DMS79 treated with DMSO at 0.1 percent for 48 hours (cell line): ENCODE results near the gene MEF2B.
A peak's percentile ranks its signal among the peaks of the same experiment; 100 is the strongest.
"Not testable (repeated sequence)": the region's sequence is repeated elsewhere in the genome, so short reads cannot be mapped to it uniquely, and the experiment has no call there.

Experiments used
- DNase-seq: peaks from one replicate; lab custom pipeline; 2025; lab: John Stamatoyannopoulos, UW

MEF2B gene

DNA sequence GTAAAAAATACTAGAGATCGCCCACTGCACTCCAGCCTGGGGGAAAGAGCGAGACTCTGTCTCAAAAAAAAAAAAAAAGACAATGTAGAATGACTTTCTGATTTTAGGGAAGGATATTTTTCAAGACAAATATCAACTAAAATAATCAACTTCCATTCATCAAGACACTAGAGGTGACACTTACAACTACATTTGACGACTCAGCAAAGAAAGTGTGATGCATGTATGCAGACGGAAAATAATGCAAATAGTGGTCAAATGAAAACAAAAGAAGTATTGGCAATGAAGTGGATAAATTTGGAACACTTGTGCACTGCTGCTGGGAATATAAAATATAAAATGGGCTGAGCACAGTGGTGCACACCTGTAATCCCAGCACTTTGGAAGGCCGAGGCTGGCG lies 44.0 kb downstream of the MEF2B start:
- no peak for DNase-seq

DNA sequence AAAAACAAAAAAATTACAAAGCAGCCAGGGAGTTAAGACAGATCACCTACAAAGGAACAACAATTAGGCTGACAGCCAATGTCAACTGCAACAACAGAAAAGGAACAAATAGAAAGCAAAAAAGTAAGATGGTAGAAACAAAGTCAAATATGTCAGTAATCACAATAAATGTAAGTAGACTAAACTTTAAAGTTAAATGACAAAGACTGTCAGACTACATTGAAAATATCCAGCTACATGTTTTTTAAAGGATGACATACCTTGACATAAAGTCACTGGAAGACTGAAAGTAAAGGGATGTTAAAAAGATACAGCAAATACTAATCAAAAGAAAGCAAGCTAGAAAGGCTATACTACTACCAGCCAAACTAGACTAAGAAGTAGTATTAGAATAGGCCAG lies 46.7 kb downstream of the MEF2B start:
- DNase-seq, result no peak

DNA sequence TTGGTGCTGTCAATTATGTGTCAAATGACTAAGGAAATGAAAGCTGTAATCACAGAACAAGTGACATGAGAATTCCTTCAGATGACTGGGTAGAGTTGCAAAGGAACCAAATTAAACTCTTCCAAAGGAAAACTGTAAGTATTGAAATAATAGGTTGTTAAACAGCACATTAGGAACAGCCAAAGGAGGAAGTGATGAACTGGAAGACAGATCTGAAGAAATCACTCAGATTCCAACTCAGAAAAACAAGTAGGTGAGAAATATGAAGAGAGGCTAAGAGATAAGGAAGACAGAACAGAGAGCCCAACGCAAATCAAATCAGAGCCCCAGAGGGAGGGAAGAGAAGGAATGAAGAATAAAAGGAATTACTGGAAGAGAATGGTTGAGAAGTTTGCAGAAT lies 47.2 kb downstream of the MEF2B start:
- no peak for DNase-seq

DNA sequence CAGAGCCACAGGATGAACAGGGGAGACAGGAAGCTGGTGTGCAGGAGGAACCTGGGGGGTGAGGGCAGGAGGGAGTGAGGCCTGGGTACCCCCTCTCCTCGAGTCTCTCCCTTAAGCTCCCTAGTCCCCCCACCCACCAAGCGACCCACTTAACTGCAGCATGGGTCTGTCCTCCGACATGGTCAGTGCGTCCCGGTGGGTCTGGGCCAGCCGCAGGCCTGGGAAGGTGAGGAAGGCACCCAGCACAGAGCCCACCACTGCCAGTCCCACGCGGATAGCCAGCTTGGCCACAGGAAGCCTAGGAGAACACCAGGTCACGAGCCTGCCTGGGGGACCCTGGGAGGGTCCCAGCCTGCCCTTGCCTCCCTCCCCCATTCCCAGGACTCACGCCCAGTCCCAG lies 48.7 kb downstream of the MEF2B start:
- no peak for DNase-seq

DNA sequence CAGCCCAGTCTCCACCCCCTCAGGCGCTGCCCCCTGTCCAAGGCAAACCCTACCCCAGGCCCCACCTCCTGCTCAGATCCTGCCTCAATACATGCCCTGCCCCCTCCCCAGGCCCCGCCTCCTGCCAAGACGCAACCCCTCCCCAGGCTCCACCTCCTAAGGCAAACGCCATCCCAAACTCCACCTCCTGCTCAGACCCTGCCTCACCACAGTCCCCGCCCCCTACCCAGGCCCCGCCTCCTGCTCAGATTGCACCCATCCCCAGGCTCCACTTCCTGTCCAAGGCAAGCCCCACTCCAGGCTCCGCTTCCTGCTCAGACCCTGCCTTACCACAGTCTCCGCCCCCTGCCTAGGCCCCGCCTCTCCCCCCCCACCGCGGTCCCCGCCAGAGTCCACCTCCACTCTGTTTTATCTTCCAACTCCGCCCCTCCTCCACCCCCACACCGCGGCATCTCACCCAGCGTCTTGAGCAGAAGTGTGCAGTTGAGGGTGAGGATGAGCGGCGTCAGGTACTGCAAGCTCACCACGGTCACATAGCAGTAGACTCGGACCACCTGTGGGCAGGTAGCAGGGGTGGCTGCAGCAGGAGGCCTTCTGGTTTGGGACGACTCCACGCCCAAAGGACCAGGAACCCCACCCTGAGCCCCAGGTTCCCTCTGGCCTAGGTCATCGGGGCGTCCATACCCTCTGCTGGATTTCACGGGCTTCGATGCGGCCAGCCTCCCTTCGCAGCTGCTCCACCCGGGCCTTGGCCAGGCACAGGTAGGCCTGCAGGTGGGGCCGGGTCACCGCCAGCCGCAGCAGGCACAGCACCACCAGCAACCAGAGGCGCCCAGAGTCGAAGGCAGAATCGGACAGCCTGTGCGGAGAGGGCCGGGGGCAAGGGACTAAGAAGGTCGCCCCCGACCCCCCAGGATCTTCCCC lies 49.5 kb downstream of the MEF2B start:
- no peak for DNase-seq

DNA sequence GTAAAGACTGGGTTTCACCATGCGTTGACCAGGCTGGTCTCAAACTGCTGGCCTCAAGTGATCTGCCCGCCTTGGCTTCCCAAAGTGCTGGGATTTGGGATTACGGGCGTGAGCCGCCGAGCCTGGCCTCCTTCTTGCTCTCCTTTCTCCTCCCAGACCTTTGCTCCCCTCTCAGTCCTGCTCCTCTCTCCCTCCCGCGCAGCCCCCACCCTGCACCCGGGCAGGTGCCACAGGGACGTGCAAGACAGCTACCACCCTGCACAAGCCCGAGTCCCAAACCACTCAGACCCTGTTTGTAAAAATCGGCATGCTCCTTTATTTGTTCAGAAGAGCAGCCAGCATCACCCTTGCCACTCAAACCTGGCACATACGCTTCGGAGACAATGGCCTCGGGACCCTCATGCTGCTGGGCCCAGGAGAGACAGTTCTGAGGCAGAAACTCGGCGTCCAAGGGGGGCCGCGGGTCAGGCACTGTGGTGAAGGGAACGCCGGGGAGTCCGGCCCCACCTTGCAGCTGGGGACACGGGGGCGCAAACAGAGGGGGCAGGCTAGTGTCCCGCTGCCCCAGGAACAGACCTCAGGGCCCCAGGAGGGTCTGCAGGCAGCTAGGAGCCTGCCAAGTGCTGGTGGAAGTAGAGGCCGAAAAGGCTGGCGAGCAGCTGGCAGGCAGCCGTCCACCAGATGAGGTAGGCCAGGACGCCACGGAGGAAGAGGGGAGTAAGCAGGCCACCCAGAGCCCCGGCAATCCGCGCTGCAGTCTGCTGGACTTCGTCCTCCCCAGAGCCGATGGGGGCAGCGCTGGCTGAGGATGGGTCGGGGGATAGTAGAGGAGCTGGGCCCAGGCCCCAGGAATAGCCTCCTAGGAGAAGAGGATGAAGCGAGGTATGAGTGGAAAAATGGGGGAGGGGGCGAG lies 50.5 kb downstream of the MEF2B start:
- no peak for DNase-seq

DNA sequence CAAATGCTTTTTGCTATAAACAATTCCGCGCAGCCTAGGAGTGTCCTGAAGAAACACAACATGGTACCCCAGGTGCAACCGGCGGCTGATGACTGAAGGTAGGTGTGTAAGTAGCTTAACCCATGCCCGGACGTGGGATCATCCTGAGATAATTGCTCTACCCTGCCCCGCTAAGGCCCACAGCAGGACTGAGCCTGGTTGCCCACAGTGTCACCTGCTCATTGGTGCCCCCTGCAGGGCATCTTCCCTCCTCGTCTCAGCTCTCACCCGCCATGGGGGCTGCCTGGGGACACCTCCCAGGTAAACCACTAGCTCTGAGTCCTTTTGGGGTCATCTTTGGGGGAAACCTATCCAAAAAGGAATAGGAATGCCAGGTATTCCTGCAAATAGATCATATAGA lies 54.1 kb downstream of the MEF2B start:
- no peak for DNase-seq

DNA sequence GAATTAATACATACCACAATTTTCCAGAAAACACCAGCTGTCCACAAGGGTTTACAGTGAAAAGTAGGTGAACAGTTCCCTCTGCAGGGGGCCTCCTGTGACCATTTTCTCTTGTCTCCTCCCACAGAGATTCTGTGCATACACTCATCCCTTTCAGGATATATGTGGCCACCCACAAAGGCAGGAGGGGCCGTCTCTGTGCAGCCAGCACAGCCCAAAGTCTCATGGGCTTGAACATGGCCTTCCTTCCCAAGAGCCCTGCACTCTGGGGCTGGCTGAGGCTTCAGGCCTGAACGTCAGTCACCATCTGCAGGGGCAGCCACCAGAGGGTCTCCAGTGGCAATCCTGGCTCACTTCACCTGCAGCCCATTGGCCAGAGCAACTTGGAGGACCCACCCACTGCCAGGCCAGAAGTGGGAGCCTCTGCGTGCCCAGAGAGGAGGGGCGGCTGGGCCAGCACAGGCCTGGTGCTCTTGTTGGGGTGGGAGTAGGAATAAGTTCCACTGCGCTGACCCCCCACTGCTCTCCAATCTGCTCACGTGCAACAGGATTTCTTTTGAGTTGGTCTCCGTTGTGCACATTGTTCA lies 56.9 kb downstream of the MEF2B start:
- DNase-seq, result no peak

DNA sequence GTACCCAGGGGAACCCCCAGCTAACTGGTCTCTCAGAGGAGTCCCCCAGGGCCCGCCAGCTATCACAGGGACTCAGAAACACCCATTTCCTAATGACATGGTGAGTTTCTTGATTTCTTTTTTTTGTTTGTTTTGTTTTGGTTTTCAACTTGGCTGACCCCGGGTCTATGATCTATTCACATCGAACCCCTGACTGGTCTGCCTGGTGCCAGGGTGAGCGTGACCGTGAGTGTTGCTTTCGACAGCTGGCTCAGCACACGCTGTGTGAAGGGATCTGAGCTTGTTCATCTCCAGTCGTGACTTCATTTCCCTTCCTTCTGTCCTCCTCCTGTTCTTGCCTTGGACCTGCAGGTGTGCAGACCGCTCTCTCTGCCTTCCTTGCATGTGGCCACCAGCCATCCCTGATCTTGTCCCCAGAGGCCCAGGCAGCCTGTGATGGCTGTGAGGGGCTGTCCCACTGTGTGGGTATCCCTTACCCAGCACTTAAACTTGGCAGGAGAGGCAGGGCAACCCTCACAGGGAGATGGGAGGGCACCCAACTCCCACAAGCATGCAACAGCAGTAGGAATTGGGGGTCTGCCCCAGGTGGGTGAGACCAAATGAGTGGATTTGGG lies 58.0 kb downstream of the MEF2B start:
- DNase-seq, result no peak

DNA sequence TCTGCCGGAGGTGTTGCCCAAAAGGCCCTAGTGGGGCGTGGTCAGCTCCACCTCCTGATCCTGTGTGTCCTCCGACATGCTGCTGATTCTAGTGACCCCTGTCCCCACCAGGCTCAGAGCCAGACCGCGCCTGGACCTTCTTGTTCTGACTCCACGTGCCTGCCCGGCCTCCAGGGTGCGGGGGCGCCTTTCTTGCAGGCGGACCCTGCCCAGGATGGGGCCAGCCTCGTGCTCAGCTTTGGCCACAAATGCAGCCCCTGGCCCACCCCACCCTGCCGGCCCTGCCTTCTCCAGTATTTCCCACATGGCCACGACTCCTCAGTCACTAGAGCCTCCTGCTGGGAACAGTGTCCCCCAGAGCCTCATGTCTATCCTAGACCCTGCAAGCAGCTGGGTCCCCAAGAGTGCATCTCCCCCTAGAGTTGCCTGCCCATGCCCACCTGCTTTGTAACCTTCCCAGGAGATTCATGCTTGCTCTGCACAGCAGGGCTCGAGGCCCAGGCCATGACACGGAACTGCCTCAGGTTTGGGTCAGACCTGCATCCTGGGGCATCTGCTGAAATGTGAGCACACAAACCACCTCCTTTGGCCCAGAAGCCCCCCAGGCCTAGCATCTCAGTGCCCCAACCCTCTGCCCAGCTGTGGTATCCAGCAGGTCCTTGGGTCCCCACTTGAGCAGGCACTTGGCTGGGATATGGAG lies 58.8 kb downstream of the MEF2B start:
- DNase-seq, result no peak

DNA sequence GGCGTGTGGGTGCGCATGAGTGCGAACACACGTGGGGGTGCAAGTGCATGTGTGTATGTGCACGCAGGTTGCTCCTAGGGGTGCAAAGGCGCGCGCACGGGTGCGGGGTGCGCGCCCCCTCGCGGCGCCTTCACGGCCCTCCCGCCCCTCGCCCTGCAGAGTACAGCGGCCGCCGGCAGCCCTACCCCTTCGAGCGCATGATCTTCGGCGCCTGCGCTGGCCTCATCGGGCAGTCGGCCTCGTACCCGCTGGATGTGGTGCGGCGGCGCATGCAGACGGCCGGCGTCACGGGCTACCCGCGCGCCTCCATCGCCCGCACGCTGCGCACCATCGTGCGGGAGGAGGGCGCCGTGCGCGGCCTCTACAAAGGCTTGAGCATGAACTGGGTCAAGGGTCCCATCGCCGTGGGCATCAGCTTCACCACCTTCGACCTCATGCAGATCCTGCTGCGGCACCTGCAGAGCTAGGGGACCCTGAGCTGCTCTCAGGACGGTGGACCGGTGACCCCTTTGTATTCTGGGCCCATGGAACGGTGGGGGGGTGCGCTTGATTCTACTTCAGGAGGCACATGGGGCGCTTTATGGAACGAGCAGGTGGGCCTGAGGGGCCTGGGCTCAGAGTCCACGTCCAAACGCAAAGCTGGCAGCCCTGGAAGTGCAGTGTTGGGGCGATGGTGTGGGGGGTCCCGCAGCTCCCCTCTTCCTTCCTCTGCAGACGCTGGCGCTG lies 59.5 kb downstream of the MEF2B start:
- no peak for DNase-seq

DNA sequence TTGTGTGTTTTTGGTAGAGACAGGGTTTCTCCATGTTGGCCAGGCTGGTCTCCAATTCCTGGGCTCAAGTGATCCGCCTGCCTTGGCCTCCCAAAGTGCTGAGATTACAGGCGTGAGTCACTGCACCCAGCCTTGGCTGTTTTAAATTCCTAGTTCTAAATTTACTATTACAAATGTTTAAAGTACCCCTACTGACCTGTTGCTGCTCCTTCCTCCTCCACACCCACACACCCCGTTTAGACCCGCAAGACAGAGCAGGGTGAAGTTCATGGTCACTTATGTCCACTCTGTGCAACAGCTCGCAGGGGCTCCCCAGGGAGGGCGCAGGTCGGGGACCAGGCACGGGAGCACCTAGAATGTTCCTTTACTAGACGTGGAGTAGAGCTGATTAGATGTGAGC lies 60.5 kb downstream of the MEF2B start:
- no peak for DNase-seq

DNA sequence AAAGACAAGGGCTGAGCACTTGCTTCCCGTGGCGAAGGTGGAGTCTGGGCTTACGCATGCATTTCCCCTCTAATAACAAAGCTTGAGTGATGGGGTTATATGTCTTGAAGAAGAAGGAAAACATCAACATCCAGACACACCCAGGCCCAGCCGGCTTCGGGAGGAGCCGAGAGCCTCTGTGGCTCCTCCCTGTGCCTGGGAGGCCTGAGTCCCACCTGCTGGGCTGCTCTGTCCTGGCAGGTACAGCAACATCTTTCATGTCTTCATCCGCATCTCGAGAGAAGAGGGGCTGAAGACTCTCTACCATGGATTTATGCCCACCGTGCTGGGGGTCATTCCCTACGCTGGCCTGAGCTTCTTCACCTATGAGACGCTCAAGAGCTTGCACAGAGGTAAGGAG lies 62.4 kb downstream of the MEF2B start:
- no peak for DNase-seq

DNA sequence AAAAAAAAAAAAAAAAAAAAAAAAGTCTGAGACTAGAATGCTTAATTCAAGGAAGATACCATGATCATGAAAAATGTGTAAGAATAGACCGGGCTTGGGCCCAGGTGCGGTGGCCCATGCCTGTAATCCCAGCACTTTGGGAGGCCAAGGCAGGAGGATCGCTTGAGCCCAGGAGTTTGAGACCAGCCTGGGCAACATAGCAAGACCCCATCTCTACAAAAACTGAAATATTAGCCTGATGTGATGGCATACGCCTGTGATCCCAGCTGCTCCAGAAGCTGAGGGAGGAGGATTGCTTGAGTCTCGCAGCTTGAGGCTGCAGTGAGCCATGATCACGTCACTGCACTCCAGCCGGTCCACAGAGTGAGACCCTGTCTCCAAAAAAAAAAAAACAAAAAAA lies 63.1 kb downstream of the MEF2B start:
- not testable (repeated sequence) for DNase-seq

DNA sequence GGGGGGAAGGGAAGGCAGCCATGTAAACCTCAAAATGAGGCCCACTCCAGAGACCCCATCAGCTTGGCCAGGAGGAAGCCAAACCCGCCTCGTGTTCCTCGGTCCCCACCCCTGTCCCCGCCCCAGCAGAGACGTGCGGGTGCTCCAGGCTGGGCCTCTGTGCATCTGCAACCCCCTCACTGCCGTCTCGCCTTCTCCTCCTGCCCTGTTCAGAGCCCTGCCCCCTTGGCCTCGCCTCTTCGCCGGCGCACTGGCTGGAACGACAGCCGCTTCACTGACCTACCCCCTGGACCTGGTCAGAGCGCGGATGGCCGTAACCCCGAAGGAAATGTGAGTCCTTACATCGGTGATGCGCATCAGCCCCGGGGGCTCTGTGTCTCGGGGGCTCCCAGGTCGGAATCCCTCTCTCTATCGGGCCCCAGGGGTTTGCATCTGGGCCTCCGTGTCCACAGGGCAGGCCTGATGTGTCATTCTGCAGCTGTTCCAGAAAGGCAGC lies 64.0 kb downstream of the MEF2B start:
- DNase-seq, result peak; percentile 92

DNA sequence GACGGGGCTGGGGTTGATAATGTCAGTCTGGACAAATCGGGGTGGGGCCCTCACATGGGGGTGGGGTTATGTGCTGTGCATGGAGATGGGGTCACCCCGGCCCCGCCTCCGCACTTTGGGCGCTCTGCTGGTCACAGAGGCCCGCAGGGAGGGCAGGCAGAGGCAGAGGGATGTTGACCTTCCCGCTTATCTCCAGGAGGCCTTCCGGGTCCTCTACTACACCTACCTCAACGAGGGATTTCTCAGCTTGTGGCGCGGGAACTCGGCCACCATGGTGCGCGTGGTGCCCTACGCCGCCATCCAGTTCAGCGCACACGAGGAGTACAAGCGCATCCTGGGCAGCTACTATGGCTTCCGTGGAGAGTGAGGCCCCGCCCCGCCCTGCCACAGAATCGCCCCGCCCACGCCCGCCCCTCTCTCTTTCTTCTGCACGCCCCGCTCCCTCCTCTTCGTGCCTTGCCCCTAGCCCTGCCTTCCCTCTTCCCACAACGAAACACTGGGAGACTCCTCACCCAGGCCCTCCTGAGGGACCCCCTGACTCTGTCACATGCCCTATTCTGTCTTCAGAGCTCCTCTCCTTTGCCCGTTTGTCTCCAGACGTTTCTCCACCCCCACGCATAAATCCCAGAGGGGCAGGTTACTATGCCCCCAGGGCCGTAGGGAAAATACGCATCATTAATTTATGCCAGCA lies 64.6 kb downstream of the MEF2B start:
- peak; percentile 92 for DNase-seq

DNA sequence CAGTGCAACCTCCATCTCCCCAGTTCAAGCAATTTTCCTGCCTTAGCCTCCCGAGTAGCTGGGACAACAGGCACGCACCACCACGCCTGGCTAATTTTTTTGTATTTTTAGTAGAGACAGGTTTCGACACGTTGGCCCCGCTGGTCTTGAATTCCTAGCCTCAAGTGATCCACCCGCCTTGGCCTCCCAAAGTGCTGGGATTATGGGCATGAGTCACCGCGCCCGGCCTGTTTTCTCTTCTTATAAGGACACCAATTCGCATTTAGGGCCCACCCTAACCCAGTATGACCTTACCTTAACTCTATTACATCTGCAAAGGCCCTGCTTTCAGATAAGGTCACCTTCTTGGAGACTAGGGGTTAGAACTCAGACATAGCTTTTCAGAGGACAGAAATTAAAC lies 66.9 kb downstream of the MEF2B start:
- no peak for DNase-seq

DNA sequence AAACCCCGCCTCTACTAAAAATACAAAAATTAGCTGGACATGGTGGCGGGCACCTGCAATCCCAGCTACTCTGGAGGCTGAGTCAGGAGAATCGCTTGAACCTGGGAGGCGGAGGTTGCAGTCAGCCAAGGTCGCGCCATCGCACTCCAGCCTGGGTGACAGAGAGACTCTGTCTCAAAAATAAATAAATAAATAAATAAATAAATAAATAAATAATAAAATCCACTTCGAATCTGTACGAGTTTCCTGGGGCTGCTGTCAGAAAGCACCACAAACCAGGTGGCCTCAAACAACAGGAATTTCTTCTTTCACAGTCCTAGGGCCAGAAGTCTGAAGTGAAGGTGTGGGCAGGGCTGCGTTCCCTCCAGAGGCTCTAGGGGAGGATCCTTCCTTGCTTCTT lies 67.5 kb downstream of the MEF2B start:
- not testable (repeated sequence) for DNase-seq

DNA sequence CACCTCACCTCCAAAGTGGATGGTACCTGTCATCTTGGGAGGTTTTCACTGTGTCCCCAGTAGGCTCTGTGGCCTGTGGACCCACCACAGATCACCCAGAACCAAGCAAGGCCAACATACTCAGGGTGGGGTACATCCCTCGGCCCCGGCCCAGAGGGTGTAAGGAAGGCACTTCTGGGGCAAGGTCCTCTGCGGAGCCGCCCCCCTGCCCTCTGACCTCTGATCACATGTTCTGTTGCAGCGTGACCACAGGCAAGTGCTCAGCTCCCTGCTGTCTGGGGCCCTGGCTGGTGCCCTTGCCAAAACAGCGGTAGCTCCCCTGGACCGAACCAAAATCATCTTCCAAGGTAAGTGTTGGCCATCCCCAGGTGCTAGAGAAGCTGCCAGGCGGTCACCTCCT lies 68.5 kb downstream of the MEF2B start:
- no peak for DNase-seq
